Right lung (tissue), 10 donors: ENCODE measurements around the gene TRIM45. TPM values are rescaled to one million over a fixed set of nuclear protein-coding genes. Genes with fewer than 3 reads are reported as not detected.
"Not testable (repeated sequence)": the region's sequence is repeated elsewhere in the genome, so short reads cannot be mapped to it uniquely, and the experiment has no call there.

Experiments used
- DNase-seq, 2 donors: peaks; one replicate each; pipeline ENCODE4 v3.0.0-alpha.2; 2013
- long read RNA-seq, 8 donors: transcript quantifications; one replicate each; lab custom pipeline, GENCODE V29; 2026
- polyA plus RNA-seq, 5 donors: library from polyadenylated mRNA; unstranded; fragments of 120-200 nt; gene quantifications; one replicate each; pipeline versions ENCODE4 v1.2.1 to v1.2.3, GENCODE V29; 2013; ENCODE audit warnings: inconsistent platforms in 1 of 5, low replicate concordance in 1 of 5; ENCODE audit not compliant: insufficient read length in 5 of 5, insufficient read depth in 1 of 5

The TRIM45 gene
- 10 to 100 TPM; 13.7 to 18.7 (median 17.8) TPM for polyA plus RNA-seq
- long read RNA-seq, donor 1, partial matches to known transcripts = 0 of 3 reads
- long read RNA-seq, donor 1, other reads (novel, unspliced or antisense) = 0 of 3 reads
- long read RNA-seq, donor 2, partial matches to known transcripts = 0 of 1 reads
- long read RNA-seq, donor 2, other reads (novel, unspliced or antisense) = 0 of 1 reads
- long read RNA-seq, donor 3, transcript TRIM45-201 (6 exons, 3,515 nt) = major isoform, 5 of 5 reads
- long read RNA-seq, donor 3, partial matches to known transcripts = 0 of 5 reads
- long read RNA-seq, donor 3, other reads (novel, unspliced or antisense) = 0 of 5 reads
- long read RNA-seq, donor 4, partial matches to known transcripts = 0 of 4 reads
- long read RNA-seq, donor 4, other reads (novel, unspliced or antisense) = 0 of 4 reads
- long read RNA-seq, donor 5, transcript TRIM45-201 (6 exons, 3,515 nt) = major isoform, 7 of 7 reads
- long read RNA-seq, donor 5, partial matches to known transcripts = 0 of 7 reads
- long read RNA-seq, donor 5, other reads (novel, unspliced or antisense) = 0 of 7 reads
- long read RNA-seq, donor 6, partial matches to known transcripts = 0 of 2 reads
- long read RNA-seq, donor 6, other reads (novel, unspliced or antisense) = 0 of 2 reads
- long read RNA-seq, donor 7, partial matches to known transcripts = 0 of 3 reads
- long read RNA-seq, donor 7, other reads (novel, unspliced or antisense) = 0 of 3 reads
- long read RNA-seq, donor 8, partial matches to known transcripts = 0 of 1 reads
- long read RNA-seq, donor 8, other reads (novel, unspliced or antisense) = 0 of 1 reads

- peak; percentile 97 for DNase-seq
Measured at GRCh38 chr1:117121589-117122329, at the start of gene TRIM45. Gene TRIM45 (minus strand): TSS chr1:117121749. CDS start chr1:117121201, 548 bp downstream.

- DNase-seq = no peak
Measured at GRCh38 chr1:117169871-117170596, 48.5 kb upstream of the TRIM45 start.

- DNase-seq = no peak
Measured at GRCh38 chr1:117167402-117167801, 45.9 kb upstream of the TRIM45 start.

GRCh38 chr1:117166076-117166475 is 44.5 kb upstream of the TRIM45 start:
- peak in 1 of 2 donors; percentile 8 for DNase-seq

- no peak for DNase-seq
Measured at GRCh38 chr1:117164209-117164608, 42.7 kb upstream of the TRIM45 start.

GRCh38 chr1:117162816-117163215 is 41.3 kb upstream of the TRIM45 start:
- DNase-seq = no peak

GRCh38 chr1:117161887-117162286 is 40.3 kb upstream of the TRIM45 start:
- DNase-seq = no peak

GRCh38 chr1:117151305-117151704 is 29.8 kb upstream of the TRIM45 start:
- not testable (repeated sequence) for DNase-seq

- no peak for DNase-seq
Measured at GRCh38 chr1:117150316-117150715, 28.8 kb upstream of the TRIM45 start.

GRCh38 chr1:117147856-117148588 is 26.5 kb upstream of the TRIM45 start:
- DNase-seq = peak; percentile 4 to 11

- no peak for DNase-seq
Measured at GRCh38 chr1:117147341-117147831, 25.8 kb upstream of the TRIM45 start.

- DNase-seq = no peak
Measured at GRCh38 chr1:117146575-117147340, 25.2 kb upstream of the TRIM45 start.

- no peak for DNase-seq
Measured at GRCh38 chr1:117146072-117146471, 24.5 kb upstream of the TRIM45 start.

GRCh38 chr1:117143871-117144270 is 22.3 kb upstream of the TRIM45 start:
- no peak for DNase-seq

GRCh38 chr1:117143172-117143571 is 21.6 kb upstream of the TRIM45 start:
- DNase-seq = no peak

- DNase-seq = no peak
Measured at GRCh38 chr1:117142200-117142599, 20.7 kb upstream of the TRIM45 start.

- no peak for DNase-seq
Measured at GRCh38 chr1:117138561-117138960, 17.0 kb upstream of the TRIM45 start.

- DNase-seq = no peak
Measured at GRCh38 chr1:117138106-117138505, 16.6 kb upstream of the TRIM45 start.

- DNase-seq = no peak
Measured at GRCh38 chr1:117137281-117137855, 15.8 kb upstream of the TRIM45 start.
